GM19468 (cell line): Measurements from ENCODE around the gene RNF212.
"Not testable (repeated sequence)": the region's sequence is repeated elsewhere in the genome, so short reads cannot be mapped to it uniquely, and the experiment has no call there.

Experiments used
- ATAC-seq: cut with Tn5 transposase; IDR thresholded peaks from one replicate; pipeline ENCODE4 v1.9.1; 2021; ENCODE audit warnings: mild to moderate bottlenecking, moderate library complexity, moderate number of reproducible peaks; ENCODE audit not compliant: unreplicated experiment; ENCODE audit errors: extremely low read depth

The RNF212 gene

DNA sequence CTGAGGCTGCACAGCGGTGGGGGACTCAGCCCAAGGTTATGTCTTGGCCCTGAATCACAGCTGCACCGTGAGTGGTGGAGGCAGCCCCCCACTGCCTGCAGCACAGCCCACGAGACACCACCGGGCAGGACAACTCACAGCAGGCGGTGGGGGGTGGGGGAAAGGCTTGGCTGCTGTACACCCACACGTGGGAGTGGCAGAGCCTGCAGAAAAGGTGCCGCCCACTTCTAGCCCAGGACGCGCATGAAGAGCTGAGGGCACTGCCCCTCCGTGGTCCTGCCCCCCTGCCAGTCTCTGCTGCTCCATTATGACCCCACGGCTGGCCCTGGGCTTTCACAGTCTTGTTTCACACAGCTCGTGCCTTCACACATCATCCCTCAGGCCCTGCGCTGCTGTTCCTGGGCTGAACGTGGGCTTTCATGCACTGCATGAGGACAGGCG lies 61.1 kb downstream of the RNF212 start:
- ATAC-seq, result no peak

DNA sequence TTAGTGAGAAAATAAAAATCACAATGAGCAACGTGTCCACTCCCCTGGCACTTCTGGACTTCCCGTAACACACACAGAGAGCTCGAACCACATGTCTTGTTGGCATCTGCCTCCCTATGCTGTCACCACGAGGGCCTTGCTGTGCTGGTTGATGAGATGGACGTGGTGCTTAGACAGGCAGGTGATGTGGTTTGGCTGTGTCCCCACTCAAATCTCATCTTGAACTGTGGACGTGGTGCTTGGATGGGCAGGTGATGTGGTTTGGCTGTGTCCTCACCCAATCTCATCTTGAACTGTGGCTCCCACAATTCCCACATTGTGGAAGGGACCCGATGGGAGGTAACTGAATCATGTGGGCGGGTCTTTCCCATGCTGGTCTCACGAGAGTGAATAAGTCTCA lies 61.9 kb downstream of the RNF212 start:
- ATAC-seq, result no peak

DNA sequence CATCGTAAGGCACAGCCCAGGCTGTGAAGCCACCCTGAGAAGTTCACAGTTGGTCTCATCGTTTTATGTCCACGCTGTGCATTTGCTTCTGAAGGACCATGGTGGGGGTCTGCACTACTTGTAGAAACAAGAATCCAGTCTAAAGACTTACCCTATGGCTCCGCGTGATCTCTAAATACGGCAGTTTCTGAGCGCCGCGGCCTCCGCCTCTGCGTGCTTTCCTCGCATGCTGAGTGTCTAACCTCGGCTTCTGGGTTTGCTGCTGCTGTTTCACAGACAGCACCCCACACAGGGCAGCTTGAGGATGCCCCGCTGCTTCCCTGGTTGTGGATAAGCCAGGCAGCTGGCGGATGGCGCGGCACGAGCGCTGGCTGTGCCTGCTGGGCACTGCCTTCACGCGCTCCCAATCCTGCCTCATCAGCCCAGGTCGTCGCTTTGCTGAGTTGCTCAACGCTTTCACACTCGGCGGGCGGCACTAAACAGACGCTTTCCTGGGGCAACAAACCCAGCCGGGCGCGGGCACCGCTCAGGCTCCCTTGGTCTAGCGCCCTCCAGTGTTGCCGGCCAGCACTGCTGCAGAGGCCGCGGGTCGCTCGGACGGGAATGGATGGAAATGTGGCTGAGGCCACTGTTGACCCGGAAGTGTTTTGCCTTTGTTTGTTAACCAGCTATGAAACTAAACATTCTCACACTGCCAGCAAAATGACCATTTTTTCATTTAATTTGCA lies 62.7 kb downstream of the RNF212 start:
- no peak for ATAC-seq

DNA sequence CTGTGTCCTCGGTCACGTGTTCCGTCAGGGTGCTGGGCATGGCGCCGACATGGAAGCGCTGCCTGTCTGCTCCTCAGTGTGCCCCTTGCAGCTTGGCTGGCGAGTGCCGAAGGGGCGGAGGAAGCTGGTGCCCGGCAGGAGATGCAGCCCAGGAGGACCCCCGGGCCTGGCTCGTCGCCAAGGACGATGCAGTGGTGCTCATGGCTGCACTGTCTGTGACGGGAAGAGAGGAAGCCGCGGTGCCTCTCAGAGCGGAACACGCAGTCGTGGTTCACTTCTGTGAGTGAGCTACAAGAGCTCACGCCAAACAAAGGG lies 63.8 kb downstream of the RNF212 start:
- no peak for ATAC-seq

DNA sequence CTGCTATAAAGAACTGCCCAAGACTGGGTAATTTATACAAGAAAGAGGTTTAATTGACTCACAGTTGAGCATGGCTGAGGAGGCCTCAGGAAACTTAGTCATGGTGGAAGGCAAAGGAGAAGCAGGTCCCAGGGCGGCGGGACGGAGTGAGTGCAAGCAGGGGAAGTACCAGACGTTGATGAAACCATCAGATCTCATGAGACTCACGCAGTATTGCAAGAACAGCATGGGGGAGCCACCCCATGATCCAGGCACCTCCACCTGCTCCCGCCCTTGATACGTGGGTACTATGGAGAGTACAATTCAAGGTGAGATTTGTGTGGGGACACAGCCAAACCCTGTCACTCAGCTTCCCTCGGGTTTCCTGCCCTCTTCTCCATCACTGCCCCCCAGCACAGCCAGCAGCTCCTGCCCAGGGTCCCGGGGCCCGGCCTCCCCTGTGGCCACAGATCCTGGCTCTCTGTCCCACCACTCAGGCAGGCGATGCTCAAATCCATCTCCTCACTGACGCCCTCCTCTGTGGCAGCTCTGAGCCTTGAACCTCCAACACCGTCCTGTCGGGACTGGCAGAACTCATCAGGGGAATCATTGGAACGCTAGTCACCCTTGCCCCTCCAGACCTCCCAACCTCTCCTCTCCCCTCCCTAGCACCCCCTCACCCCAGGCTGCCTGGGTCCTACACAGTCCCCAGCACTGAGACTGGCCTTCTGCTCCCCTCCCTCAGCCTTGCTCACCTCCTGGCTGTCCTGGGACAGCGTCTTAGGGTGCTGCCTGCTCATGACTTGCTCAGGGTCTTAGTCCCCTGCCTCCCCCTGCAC lies 64.4 kb downstream of the RNF212 start:
- ATAC-seq, result no peak

DNA sequence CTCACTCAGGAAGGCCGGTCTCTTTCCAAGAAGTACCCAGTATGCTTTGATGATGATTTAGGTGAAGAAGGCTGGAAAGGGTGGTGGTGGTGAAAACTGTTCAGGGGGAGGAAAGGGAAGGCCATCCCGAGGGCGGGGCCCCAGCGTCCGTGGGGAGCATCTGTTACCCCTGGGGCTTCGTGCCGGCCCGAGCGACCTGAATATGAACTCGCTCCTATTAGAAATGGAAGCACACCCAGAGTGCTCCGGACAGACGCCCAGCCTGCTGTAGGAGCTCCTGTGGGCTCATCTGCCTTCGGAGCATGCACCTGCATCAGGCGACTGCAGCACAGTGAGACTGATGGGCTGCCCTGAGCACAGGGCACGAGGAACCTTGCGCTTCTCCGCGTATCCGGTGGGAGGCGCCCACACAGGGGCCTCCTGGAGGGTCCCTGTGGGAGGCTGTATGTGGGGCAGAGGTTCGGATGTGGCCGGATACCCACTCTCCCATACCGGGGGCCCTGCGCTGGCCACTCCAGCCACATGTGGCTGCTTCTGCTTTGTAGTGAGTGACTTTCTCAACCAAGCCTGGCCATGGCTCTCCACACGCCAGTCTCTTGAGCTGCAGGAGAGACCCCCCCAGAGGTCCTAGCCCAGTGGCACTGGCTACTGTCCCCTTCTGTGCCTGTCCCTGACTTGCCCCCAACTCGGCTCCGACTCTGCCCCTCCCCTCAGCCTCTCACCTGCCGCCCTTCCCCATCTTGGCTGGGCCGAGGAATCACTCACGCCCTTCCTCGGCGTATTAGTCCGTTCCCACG lies 65.2 kb downstream of the RNF212 start:
- no peak for ATAC-seq

DNA sequence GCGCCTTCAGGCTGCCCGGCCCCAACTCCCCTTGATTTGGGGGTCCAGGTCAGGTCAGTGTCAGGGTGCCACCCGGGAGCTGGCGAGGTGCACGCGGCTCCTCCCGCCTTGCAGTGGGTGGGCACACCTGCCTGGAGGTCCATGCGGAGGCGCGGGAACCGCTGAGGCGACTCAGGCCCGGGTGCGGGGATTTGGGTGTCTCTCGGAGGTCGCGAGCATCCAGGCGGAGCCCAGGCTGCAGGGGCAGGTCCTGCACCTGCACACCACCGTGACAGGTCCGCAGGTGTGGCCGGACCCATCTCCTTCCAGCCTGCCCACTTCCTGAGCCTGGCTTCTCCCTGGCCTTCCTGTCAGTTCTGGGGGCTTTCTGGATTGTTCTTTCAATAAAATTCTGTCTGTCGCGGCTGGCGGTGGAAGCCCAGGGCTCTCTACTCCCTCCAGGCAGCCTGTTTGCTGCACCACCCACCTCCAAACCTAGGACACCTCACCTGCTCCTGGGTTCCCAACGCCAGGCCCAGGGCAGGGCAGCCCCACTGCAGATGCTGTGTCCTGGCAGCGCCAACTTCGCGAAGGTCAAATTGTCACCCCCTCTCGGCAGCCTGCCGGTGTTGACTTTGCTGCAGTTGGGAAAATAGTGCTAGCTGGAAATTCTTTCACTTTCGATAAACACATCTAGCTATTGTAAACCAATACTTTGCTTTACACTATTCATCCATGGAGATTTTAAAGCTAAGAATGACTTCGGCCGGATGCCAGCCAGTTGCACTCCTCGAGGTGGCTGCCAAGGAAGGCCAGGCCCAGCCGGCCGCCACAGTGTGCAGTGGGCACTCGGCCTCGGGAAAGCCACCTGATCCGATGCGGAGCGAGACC lies 66.0 kb downstream of the RNF212 start:
- ATAC-seq, result no peak

DNA sequence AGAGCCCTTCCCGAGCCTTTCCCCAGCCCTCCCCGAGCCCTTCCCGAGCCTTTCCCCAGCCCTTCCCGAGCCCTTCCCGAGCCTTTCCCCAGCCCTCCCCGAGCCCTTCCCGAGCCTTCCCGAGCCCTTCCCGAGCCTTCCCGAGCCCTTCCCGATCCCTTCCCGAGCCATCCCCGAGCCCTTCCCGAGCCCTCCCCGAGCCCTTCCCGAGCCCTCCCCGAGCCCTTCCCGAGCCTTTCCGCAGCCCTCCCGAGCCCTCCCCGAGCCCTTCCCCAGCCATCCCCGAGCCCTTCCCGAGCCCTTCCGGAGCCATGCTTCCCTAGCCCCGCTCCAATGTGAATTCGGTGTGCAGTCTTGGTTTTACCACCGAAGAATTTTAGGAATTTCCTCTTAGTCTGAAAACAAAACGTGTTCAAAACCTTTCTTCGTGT lies 66.8 kb downstream of the RNF212 start:
- ATAC-seq, result not testable (repeated sequence)

DNA sequence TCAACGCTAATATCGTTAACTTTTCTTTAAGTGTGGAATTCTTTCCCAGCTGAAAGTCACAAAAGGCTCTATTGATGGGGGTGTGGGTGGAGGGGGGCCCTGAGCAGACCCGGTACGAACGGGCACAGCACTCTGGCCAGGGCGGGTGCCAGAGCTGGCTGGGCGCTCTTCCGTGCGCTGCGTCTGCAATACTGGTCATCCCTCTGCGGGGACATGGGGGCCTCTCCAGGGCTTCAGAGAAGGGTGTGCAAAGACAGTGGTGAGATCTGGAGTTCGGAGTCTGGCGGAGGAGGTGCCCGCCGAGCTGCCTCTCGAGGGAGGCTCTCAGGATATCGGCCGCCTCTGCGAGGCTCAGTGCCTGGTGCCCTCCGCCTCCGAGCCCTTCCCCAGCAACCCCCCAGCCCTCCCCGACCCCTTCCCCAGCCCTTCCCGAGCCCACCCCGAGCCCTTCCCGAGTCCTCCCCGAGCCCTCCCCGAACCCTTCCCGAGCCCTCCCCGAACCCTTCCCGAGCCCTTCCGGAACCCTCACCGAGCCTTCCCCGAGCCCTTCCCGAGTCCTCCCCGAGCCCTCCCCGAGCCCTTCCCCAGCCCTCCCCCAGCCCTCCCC lies 67.7 kb downstream of the RNF212 start:
- ATAC-seq, result no peak

DNA sequence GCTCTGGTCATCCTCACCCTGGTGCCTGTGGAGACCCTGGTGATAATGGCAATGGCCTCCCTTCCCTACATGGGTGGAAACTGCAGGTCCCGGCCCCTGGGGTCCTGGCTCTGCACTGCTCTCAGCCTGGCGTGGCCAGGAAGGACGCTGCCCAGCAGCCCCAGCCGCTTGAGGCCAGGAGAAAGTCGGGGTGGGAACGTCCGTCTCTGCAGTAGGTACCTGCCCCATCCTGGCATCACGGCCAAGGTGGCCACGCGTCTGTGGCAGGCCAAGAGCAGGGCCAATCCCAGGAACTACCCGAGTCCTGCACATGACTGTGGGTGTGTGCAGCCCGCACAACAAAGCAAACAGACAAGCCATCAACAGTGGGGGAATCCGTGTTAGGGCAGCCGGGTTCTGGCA lies 68.2 kb downstream of the RNF212 start:
- ATAC-seq, result no peak

DNA sequence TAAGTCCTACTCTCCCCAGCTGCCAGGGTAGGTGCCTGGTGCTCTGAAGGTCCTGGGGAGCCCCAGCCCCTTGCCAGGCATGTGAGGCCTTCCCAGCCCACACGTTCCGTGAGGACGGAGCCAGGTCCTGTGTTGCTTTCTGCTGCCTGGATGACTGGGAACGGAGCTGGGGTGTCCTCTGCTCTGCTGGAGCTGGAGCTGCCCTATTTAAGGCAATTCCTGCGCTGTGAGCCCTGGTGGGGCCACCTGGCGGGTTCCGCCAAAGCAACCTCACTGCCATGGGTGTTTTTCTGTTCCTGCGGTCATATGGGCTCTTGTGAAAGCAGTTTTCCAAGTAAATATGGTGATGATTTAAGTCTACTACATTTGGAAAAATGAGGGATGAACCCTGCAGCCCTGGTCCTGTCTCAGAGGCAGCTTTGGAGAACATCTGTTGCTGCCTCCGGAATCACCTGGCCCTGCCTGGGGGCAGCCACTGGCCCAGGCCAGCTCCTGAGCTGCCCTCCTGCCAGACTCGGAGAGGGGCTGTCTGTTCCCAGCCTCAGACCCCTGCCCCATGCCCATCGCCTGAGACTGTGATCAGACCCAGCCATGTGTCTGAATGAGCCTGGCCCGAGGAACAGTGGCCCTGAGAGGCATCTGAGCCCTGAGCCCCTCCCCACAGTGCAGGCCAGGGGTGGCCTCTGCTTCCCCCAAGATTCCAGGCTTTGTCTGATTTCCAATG lies 68.7 kb downstream of the RNF212 start:
- ATAC-seq, result no peak

DNA sequence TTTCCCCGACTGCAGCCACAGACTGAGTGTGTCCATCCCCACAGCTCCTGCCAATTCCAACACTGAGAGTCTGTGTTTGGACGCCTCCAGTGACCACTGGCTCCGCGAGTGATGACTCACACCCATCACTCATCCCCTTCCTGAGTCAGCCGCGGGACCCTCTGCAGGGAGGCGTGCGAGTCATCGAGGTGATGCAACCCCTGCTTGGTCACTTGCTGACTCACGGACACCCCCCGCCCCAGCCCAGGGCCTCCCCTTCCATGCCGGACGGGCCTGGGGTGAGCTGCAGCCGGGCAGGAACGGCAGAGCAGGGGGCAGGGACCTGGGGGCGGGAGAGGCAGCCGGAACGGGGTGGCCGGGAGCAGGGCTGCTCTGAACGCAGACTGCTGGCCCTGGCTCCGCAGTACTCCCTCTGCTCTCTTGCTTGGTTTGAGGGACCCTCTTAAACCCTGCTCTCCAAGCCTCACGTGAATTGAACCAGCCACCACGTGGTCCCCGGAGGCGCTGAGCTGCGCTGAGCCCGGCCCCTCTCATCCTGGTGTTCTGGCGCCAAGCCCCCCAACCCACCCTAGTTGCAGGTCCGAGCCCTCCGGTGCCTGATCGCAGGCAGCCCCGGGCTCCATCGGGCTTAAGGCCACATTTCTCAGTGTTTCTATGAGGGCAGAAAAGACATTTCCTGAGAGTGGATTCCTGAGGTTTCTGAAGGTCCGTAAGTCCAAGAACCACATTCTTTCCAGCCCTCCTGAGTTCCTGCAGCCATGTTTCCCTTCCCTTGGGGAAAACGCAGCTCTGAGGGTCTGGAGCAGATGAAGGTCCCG lies 69.5 kb downstream of the RNF212 start:
- no peak for ATAC-seq

DNA sequence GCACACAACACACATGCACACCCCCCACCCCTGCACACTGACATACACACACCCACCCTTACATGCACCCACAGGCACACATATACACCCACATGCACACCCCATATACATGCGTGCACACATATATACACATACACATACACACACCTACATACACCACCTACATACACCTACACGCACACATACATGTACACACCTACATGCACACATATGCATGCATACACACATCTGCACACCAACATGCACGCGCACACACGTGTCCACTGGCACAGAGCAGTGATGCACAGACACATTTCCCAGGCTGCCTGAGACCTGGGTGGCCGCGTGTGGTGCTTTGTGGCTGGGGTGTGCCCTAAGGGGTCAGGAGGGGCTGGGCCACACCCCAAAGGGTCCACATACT lies 70.2 kb downstream of the RNF212 start:
- no peak for ATAC-seq

DNA sequence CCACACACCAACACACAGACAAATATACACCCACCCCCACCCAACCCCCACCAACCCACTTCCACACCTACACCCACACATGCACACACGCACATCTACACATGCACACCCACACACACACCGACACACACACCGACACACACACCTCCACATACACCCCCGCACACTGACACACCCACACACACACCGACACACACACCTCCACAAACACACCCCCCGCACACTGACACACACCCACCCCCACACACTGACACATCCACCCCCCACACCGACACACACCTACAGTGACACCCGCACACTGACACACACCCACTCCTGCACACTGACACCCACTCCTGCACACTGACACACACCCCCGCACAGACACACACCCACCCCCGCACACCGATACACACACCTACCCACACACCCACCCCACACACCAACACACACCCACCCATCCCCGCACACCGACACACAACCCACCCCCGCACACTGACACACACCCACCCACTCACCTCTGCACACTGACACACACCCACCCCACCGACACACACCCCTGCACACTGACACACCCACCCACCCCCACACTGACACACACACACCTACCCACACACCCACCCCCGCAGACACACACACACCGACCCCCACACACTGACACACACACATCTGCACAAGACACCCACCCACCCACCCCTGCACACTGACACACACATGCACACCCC lies 70.9 kb downstream of the RNF212 start:
- ATAC-seq, result no peak

DNA sequence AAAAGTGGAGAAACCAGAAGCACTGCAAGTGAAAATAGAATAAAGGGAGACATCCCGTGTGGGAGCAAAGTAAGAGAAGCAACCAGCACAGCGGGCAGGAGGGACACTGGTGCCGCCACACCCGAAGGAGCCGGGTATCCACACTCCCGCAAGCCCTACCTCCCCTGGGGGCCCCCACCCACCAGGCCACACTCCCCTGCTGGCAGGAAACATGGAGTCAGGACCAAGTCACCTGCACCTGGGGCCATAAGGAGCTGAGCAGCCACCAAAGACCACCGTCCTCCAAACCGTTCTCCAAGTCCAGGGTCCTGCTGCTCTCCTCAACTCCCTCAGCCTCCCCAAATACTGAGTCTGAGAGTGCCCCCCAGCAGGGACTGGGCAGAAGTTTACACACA lies 71.4 kb downstream of the RNF212 start:
- ATAC-seq, result no peak

DNA sequence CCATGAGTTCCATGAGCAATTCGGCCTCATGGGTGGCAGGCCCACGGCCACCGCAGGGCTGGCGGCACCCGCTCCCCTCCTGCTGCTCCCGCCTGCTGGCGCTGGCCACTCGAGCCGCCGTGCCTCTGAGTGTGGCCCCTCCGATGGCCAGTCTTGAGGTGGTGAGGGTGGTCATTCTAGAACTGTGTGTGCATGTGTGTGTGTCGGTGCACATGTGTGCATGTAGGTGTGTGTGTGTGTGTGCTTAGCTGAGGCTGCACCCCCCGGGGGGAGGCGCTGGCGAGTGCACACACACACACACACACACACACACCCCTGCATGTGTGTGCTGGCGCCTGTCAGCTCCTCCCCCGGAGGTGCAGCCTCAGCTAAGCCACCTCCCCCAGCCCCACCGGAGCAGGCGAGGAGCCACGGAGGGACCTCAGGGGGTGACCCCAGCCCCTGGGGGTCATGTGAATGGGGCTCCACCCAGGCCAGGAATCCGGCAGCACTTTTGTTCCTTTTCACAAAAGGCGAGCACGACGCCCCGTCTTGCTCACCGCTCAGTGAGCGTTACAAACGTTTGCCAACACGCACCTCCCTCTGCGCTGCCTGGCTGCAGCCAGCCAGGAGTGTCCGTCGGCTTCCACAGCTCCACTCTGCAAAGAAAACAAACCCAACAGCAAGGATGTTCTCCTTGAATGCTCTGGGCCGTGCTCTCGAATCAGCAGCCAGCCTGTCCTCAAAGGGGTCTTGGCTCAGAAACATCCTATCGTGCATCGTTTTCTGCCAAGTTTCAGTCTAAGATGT lies 72.0 kb downstream of the RNF212 start:
- no peak for ATAC-seq
